ENCODE measurements around the gene ZNF385B. TPM values are rescaled to one million over a fixed set of nuclear protein-coding genes. Genes with fewer than 3 reads are reported as not detected.

ZNF385B gene
- total and polyA plus RNA-seq, 10 of the 15 experiments (the other 5 are each of a cell fraction or from before 2014, with no cell fraction given), result not detected

DNA sequence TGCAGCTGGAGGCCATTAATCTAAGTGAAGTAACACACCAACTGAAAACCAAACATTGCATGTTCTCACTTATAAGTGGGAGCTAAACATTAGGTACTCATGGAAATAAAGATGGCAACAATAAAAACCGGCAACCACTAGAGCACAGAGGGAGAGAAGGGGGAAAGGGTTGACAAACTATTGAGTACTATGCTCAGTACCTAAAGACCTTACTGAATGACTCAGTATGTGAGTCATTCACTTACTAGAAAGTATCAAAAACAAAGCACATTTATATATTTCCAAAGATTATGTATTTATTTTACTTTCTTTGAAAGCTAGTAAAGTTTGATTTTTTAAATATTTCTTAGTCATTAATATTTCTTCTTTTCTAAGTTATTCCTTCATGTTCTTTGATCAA is 48.9 kb downstream of the ZNF385B start:
- WGBS (ENCODE audit: insufficient coverage, insufficient replicate concordance, low lambda C conversion rate, missing lambda C conversion rate), result 100% methylated on average over 1 of the region's 1 CpG
- H3K4me3 ChIP-seq, result no peak overlapping the region
- no peaks in the 10 kb centered on the region for H4K20me1 ChIP-seq (ENCODE audit: control insufficient read depth, insufficient read depth)
- no peak for DNase-seq (ENCODE audit: low read depth, low spot score)
- BruUV-seq (replicated peaks), result no TSS peak
- ChIA-PET CTCF (no interaction called here), POLR2A (no interaction called here), RAD21 (ENCODE audit: unreplicated experiment) (no interaction called here), SMC1A (ENCODE audit: uncharacterized antibody, unreplicated experiment) (no interaction called here)
- in situ Hi-C loops (cut with MboI) (no loop called here), intact Hi-C loops (cut with micrococcal nuclease; ENCODE audit: unreplicated experiment) (no loop called here)
- no peak overlapping the region for H2AFZ ChIP-seq (ENCODE audit: control insufficient read depth, low read depth, low read length)
- H3K27ac ChIP-seq (ENCODE audit: control insufficient read depth, insufficient read depth), result no peak overlapping the region
- no peak for FAIRE-seq
- no peak overlapping the region for H3K9ac ChIP-seq (ENCODE audit: control insufficient read depth, insufficient read depth, low read length)
- no peak for ATAC-seq
- H3K27me3 ChIP-seq (replicated peaks in 1 of 2; ENCODE audit: control insufficient read depth in 2 of 2, insufficient read depth in 2 of 2, low read length in 1 of 2), result no peaks in the 10 kb centered on the region
- no peaks in the 10 kb centered on the region for H3K9me3 ChIP-seq (replicated peaks; ENCODE audit: control insufficient read depth, insufficient read depth, low read length)
- H3K4me1 ChIP-seq (ENCODE audit: control insufficient read depth, insufficient read depth, low read length), result no peaks in the 10 kb centered on the region
- TF ChIP-seq BMI1 (IDR thresholded peaks at IDR 0.05; ENCODE audit: borderline replicate concordance) (no peak), ZNF207 (IDR thresholded peaks at IDR 0.05; ENCODE audit: borderline replicate concordance) (no peak), NFXL1 (IDR thresholded peaks at IDR 0.05; ENCODE audit: borderline replicate concordance) (no peak), RUNX3 (IDR thresholded peaks at IDR 0.05; ENCODE audit: low read length) (no peak), JUNB (IDR thresholded peaks at IDR 0.05) (no peak), TCF7 (IDR thresholded peaks at IDR 0.05; ENCODE audit: borderline replicate concordance) (no peak), NR2C1 (IDR thresholded peaks at IDR 0.05) (no peak), HDAC6 (IDR thresholded peaks at IDR 0.05; ENCODE audit: unreplicated experiment) (no peak), KLF5 (IDR thresholded peaks at IDR 0.05; ENCODE audit: partially characterized antibody) (no peak), IRF4 (IDR thresholded peaks at IDR 0.05; ENCODE audit: low read depth, low read length) (no peak), TBL1XR1 (IDR thresholded peaks at IDR 0.05; ENCODE audit: low read depth, low read length) (no peak)
- TF ChIP-seq, protein P1, sequence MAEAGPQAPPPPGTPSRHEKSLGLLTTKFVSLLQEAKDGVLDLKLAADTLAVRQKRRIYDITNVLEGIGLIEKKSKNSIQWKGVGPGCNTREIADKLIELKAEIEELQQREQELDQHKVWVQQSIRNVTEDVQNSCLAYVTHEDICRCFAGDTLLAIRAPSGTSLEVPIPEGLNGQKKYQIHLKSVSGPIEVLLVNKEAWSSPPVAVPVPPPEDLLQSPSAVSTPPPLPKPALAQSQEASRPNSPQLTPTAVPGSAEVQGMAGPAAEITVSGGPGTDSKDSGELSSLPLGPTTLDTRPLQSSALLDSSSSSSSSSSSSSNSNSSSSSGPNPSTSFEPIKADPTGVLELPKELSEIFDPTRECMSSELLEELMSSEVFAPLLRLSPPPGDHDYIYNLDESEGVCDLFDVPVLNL (IDR thresholded peaks at IDR 0.05; ENCODE audit: low read depth, low read length), result no peak
- TF ChIP-seq, protein P2, sequence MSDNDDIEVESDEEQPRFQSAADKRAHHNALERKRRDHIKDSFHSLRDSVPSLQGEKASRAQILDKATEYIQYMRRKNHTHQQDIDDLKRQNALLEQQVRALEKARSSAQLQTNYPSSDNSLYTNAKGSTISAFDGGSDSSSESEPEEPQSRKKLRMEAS (IDR thresholded peaks at IDR 0.05; ENCODE audit: low read depth, low read length), result no peak
- no peaks in the 10 kb centered on the region for H3K79me2 ChIP-seq (ENCODE audit: control insufficient read depth, insufficient read depth, low read length)
- H3K36me3 ChIP-seq (ENCODE audit: control insufficient read depth in 2 of 2, insufficient read depth in 2 of 2, low read length in 1 of 2), result no peaks in the 10 kb centered on the region
- H3K4me2 ChIP-seq (ENCODE audit: control insufficient read depth, insufficient read depth), result no peak overlapping the region
